NOMO-1 (cell line): ENCODE measurements around the gene SIGLEC1.
A peak's percentile ranks its signal among the peaks of the same experiment; 100 is the strongest.

Source experiments
- DNase-seq, 2 experiments: peaks; one replicate each; lab custom pipeline; 2025; ENCODE audit not compliant: unreplicated experiment in 2 of 2; lab: John Stamatoyannopoulos, UW

SIGLEC1 gene

DNA sequence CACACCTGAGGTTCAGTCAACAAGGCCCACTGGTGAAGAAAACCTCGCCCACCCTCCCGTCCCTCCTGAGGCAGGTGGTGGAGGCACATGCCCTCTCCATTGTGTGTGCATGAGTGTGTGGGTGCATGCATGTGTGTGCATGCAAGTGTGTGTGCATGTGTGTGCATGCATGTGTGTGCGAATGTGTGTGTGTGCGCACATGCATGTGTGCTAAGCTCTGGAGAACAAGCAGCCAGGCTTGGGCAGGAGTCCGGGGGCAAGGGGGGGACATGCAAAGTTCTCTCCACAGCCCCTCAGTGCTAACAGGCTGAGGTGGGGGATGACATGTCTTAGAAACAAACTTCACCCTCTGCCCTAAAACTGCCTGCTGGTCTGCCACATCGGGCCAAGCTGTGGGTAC lies 17.0 kb upstream of the SIGLEC1 start:
- DNase-seq, result no peak

- DNase-seq, result no peak
Observed at GRCh38 chr20:3728876-3729275, 16.5 kb upstream of the SIGLEC1 start.

DNA sequence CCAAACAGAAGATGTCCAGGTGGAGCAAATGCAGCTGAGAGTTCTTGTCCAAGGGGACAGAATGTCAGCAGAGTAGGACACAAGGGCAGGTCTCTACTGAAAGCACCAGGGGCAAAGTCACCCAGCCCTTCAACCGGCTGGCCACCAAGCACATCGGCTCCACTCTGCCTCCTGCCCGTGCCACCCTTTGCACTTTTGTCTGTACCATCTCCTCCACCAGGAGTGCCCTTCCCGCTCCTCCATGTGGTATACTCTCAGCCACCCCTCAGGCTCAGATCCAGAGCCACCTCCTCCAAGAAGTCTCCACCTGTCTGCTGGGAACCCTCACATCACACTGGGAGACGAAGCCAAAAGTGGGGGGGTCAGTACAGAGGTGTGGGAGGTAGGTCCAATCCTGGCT lies 16.0 kb upstream of the SIGLEC1 start:
- no peak for DNase-seq

GRCh38 chr20:3727401-3728021 lies 15.1 kb upstream of the SIGLEC1 start:
- DNase-seq, result no peak

GRCh38 chr20:3724356-3724755 lies 12.0 kb upstream of the SIGLEC1 start:
- DNase-seq, result no peak

DNA sequence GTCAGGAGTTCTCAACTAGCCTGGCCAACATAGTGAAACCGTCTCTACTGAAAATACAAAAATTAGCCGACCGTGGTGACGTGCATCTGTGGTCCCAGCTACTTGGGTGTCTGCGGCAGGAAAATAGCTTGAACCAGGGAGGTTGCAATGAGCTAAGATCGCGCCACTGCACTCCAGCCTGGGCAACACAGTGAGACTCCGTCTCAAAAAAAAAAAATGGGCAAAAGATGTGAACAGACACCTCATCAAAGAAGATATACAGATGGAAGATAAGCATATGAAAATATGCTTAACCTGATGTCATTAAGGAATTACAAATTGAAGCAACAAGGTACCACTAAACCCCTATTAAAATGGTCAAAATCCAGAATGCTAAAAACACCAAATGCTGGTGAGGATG lies 10.9 kb upstream of the SIGLEC1 start:
- DNase-seq, result no peak

- no peak for DNase-seq
Observed at GRCh38 chr20:3721912-3722311, 9.5 kb upstream of the SIGLEC1 start.

GRCh38 chr20:3720626-3721025 lies 8.2 kb upstream of the SIGLEC1 start:
- DNase-seq, result no peak

DNA sequence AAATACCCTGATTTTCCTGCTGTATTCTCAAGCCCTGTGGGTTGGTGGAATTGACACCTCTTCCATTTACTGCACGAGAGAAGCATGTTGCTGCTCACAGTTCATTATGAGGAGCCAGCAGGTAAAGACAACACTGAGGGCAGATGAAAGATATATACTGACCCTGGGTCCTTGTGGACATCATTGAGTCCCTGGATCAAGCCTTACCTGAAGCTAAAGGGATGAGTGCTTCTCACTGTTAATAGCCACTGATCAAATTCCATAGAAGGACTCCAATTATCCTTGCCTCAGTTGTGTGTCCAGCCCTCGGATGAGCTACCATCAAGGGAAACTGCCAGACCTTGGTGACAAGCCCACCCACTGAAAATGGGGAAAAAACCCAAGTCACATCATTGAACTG lies 7.7 kb upstream of the SIGLEC1 start:
- no peak for DNase-seq

GRCh38 chr20:3719046-3719445 lies 6.6 kb upstream of the SIGLEC1 start:
- no peak for DNase-seq

DNA sequence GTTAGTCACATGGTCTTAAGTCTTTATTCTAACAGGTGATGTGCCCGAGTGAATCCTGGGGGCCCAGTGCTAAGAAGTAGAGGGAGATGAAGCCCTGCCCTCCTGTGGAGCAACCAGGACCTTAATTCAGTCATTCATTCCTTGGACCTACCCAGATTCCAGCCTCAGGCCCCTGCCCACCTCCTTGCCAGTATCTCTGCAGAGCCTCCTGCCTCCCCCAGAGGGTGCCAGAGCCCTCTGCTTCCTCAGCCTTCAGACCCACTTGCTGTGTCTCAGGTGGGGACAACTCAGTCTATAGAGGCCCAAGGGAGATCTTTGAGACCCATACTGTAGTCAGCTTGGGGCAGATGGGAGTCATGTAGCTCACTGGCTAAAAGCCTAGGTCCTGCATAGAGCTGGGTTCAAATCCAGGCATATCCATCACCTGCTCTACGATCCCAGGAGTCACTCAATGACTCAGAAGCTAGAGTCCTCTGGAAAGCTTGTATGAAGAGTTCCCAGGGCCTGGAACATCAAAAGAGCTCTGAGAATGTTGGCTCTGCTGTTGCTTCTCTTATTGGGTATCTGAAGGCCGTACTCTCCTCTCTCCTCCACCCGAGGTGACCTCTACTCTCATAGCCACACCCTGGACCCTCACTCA lies 3.9 kb upstream of the SIGLEC1 start:
- DNase-seq, result peak in 1 of 2 experiments; percentile 7

DNA sequence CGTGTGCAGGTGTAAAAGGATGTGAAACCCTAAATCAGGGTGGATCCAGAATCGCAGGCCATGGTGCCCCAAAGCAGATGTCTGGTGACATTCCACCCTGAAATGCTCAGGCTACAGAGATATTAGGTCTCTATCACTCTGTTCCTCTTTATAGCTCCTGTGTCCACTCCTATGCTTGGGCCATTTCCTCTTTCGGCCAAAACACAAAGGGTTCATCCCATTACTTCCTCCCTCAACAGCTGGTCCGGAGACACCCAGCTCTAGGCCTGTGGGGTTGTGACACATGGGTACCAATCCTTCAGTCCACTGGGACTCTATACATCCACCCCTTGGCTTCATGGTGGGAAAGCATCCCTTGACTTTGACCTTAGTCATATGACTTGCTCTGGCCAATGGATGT lies 1.7 kb upstream of the SIGLEC1 start:
- peak in 1 of 2 experiments; percentile 24 for DNase-seq

DNA sequence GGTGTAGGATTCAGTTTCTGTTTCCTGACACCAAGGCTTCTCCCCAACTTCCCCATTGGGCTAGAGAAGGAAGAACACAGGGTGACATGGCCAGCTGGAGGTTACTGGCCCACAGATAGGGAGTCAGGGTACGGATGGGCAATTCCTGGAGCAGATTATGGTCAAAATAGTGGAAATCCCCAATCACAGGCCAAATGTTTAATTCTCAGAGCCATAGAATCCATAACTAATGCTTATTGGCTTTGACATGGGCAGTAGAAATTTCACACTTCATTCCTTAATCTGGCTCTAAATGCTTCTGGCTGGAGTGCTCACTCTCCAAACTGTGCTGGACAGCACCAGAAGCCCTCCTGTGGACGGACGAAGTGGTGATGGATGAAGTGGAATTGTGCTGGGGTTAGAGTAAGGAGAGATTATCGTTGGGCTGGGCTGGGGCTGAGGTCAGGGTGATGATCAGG lies 887 bp downstream of the SIGLEC1 start:
- no peak for DNase-seq

DNA sequence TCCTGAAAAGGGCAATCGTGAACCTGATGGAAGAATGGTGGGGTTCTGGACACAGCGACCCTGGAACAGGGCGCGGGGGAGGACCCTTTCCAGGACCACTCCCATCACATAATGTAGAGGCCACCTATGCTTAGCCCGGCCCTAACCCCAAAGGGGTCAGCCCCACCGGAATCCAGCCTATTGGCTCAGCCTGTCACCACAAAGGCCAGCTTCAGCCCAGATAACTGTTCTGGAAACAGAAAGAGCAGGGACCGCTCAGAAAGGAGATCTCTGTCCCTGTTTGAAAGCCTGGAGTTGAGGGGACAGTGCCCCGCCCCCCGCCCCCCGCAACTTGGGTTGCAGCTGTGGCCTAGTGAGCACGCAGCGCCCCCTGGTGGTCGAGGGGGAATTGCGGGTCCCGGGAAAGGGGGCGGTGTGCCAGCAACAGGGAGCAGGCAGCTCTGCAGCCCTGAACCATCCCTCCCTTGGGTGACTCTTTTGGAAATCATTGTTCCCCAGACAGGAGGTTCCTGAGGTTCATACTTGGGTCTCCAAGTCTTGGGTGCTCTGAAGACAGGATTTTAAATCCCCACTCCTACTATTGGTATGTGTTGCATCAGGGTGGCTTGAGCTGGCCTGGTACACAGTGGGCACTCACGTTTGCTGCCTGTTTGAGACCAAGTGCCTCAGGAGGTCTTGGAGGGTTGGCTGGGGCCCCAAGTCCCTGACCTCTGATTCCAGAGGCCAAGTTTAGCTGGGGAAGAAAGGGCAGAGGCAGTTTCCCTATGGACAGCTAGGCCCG lies 1.5 kb downstream of the SIGLEC1 start:
- peak; percentile 29 to 30 for DNase-seq

DNA sequence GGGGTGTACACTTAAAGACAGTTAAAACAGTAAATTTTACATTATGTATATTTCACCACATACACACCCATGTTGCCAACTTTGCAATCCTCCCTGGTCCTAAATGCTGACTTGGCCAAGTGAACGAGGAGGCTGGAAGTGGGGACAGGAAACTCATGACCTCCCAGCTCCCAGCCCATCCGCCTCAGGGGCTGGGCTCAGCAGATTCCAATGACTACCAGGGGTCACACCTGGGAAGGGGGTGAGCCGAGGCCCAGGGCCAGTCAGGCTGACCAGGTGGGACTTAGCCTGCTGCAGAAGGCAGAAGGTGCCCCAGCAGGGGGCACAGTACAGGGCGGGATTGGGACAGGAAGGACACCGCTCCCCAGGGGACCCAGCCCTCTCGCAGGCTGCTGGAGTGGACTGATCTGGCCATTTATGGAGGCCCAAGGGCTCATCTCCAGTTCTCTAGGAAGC lies 2.4 kb downstream of the SIGLEC1 start:
- no peak for DNase-seq

GRCh38 chr20:3707508-3707899 lies 4.9 kb downstream of the SIGLEC1 start:
- no peak for DNase-seq

GRCh38 chr20:3706774-3707507 lies 5.5 kb downstream of the SIGLEC1 start:
- DNase-seq, result no peak

GRCh38 chr20:3705970-3706739 lies 6.2 kb downstream of the SIGLEC1 start:
- no peak for DNase-seq

DNA sequence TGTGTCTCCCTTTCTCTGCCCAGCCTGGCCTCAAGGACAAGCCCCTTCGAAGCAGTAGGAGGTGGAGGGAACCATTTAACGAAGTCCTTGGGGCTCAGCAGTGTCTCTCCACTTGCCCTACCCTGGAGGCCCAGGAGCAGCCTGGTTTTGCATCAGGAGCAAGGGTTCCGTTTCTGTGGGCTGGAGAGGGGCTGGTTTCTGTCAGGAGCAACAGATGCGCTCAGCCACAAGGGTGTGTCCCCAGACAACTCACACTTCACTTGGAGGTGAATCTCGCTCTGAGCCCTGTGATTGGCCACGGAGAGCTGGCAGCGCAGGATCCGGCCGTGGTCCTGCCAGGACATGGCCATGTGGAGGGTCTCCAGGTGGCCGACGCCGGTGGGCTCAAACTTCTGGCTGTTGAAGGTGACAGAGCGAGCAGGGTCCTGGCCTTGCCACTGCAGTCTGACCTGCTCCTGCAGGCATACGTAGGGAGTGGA lies 6.9 kb downstream of the SIGLEC1 start:
- DNase-seq, result no peak

DNA sequence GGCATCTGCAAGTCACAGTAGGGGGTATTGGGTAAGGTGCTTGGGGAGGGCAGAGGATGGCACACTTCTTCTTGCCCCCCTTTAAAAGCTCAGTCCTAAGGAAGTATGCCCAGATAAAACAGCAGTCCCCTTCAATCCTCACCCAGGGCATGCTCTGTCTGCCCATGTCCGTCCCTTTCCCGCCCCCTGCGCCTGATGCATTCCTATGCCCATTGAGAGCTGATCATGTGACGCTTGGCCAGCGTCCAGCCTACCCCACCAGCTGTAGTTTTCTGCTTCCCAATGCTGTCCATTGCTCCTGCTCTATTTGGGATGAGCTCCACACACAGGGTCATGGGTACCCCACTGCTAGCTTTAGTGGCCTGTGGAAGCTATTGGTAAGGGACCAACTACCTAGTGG lies 8.3 kb downstream of the SIGLEC1 start:
- no peak for DNase-seq
